NCI-H69 (cell line): ENCODE measurements around the gene GRIK1.
A peak's percentile ranks its signal among the peaks of the same experiment; 100 is the strongest.

Experiments
- DNase-seq: peaks from one replicate; lab custom pipeline; 2025; lab: John Stamatoyannopoulos, UW

The GRIK1 gene

DNA sequence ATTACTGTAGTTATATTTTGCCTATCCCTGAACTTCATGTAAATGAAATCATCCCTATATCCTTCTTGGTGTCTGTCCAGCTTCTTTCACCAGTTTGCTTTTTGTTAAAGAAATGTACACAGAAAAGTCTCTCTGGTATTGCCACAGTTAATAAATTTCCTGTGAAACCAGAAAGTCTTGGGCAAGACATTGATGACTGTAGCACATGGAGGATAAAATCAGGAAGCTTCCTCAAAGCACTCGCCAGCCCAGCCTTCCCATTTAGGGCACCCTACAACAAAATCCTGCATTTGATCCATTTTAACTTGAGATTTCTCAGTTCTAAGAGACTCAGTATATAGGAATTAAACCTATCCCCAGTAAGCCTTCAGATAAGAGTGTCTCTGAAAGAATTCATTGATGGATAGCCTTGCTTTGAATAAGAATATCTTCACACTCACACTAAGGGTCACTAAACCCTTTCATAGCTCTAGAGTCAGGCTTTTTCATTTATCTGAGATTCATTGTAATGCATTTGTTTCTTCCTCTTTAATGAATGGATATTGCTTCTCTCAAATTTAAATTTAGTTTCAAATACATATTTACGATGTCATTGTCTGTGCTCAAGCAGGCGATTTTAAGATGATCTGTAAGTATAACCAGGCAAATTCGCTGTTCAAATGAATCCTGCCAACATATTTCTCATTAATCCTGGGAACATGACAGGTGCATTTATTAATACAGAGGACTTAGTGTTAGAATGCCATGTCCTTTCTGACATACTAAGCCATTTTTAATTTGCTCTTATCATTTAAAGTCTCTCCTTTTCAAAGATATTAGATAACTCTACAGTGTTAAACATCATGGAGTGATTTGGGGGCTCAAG, 153.1 kb downstream of the GRIK1 start:
- no peak for DNase-seq

DNA sequence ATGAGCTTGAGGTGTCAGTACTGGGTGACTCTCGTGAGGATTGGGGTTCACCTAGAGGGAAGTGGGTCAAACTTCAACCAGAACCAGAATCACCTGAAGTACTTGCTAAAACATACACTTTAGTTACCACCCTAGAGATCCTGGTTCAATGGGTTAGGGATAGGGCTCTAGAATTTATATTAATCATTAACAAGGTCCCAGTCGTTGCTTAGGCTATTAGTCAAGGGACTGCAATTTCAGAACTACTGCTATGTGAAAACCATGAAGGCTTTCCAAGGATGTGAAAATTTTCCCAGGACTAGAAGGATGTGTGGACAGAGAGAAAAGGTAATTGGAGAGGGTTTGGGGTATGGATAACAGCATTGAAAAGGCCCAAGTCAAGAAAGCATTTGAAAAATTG, 162.6 kb downstream of the GRIK1 start:
- DNase-seq, result no peak

DNA sequence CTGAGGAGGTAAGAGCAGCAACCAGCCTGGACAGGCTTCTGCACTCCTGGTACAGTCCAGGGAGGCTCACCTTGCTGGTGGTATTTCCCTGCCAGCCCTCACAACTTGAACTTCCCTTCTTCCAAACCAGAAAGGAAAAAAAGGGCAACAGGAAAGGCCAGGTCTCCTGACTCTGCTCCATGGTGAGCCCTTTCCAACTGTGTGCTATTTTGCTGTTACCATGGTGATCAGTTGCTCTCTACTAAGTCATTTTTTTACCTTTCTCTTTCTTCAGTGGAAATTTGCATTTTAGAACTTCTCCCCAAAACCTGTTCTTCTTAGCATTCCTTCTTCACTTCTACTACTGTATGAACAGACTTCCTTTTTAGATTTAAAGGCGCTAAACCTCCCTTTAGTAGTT, 164.3 kb downstream of the GRIK1 start:
- DNase-seq, result no peak

DNA sequence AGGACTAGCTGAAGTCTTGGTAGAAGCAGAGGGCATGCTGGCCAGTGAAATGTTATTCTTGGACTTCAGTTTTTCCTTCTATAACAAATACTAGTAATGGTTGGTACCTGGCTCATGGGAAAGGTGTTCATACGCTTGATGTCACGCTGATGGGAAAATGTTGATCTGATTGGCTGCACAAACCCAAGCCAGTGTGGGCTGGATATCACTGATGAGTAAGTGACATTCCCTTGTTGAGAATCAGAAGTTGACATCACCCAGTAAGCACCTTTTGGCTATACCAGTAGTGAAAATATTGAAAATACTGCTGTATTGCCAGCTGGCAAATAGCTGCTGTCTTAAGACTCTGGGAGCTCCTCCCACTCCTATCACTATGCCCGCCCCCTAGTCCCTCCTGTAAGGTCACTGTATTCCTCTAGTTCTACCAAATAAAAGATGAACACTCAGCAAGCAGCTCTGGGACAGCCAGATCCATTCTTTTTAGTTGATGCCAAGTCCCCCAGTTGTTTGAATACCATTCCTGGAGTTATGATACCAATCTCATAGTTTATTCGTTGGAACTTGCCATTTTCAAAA, 168.2 kb downstream of the GRIK1 start:
- no peak for DNase-seq

DNA sequence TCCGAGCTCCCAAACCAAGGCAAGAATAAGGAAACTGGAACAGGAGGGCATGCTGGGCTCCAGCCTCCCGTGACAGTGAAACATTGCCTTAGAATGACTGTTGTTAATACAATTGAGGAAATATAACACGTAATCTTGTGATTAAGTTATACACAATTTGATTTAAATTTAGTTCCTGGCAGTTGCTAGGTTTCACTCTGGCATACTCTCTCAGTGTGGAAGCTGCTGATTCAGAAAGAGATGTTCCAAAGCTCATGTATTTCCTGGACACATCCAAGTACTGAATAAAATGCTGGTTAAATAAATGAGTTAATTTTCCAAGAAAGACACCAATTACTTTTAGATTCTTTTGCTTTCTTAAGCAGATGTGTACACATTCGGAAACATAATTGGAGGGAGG, 176.1 kb downstream of the GRIK1 start:
- no peak for DNase-seq

DNA sequence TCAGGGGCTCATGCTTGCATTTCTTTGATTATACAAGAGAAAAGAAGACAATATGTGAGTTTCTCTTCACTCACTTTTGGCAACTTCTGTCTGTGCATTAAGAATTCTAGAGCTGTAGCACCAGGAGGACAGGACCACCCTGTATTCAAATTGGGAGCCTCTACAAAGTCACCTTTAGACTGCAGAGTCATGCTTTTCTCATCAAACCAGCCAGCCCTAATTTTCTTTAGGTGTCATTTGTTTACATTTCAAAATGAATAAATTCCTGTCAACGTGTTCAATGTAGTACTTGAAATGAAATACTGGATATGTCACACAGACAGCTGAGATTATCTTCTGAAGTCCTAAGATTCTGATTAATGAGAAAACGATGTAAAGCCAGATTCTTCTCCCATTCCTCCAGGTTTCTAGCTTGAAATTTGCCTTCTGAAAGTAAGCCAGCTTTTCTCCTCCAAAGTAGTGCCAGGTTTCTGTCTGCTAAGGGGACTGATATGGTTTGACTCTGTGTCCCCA, 177.2 kb downstream of the GRIK1 start:
- no peak for DNase-seq

DNA sequence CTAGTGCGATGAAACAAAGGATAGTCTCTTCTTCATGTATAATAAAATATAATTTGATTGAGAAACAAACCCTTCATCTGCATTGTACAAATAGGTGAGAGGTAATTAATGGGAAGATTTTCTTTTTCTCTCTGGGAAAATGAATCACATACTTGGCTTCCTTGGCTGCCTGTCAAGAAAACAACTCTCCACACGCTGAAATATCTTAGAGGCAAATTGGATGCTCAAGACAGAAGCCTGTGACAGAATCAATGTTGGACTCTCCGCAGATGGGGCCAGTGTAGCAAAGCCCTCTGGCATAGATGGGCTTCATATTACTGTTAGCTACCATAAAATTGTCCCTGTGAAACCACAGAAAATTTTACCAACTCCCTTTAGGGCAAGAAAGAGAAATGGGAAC, 186.6 kb downstream of the GRIK1 start:
- DNase-seq, result no peak

DNA sequence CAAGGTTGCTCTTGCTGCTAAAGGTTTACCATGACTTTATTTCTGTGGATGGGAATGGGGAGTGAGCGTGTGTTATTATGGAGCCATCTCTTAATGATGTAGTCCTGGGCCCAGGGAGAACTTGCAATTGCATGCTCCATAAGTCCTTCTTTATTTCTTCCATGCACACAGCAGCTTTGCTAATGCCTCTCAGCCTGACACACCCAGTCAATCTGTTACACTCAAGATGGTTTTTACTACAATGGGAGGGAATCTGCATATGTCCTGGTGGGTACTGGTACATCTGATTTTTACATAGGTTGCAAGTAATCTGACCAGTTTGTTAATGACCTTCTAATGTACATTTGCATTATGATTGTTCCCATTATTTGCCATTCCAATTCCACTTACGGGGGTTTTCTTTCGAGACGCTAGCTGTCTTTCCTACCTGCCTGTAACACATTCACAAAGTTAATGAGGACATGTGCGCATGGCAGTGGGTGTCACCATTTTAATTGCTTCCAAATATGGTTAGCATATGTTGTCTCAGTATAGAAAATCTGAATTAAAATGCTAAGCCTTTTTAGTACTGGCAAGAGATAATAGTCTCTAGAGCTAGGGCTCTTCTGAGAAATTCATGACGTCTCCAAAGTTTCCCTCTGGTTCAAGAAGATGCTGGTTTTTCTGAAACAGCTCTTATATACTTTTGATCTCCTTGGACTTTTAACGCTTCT, 188.2 kb downstream of the GRIK1 start:
- no peak for DNase-seq

DNA sequence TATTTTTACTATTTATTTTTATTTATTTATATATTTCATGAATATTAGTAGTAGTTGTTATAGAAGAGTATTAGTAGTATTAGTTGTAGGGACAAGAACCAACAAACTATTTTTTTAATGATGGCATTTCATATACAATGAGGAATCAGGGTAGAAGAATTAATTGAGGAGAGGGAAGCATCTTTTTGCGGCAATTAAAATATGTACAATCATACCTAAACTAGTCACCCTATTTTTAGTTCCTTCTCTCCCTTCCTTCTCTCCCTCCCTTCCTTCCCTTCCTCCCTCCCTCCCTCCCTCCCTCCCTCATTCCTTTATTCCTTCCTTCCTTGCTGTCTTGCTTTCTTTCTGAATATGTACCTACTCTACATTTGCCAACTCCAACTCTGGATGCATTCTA, 189.8 kb downstream of the GRIK1 start:
- DNase-seq, result no peak

DNA sequence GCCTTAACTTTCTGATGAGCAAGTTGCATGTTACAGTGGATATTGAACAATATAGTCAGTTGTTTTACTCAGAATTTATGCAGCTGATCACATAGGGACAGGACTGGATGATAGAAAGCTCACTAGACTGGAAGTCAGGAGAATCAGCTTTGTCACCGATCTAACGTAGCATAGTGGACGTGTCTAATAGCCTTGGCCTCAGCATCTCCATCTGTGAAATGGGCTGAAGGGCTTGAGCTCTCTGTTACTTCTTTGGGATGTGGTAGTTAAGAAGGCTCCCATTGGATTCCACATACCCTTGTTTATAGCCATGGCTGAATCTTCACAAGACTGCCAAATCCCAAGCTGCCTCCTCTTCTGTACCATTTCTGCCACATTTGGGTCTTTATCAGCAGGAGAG, 190.6 kb downstream of the GRIK1 start:
- no peak for DNase-seq

DNA sequence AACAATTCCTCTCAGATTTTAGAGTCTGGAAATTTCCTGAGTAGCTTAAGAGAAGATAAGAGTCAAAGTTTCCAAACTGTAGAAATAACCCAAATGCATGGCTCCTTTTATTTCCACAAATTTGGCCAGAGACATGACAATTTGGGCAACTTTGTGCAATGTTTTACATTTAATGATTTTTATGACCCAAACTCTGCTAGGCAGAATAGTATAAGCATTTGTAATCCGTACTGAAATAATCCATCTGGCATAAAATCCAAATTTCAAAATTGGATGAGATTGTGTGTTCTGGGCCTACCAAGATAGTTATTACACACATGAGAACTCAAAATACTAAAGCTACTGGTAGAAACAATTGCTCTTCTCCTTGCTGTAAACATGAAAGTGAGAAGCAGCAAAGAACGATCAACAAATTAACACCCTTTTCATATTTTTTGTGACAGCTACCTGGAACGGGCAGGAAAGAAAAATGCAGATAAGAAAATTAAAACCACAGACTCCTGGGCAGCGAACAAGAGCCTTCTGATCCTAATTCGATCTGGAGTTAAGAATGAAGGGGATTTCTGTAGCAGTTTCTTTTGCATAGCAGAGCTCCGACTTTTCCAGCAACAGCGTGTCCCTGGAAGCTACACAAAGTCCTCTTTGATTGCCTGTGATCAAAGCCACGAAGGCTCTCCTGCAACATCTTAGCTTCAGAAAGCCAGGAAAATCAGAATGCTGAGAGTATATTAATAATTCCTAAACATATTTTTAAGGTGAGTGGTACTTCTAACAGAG, 191.2 kb downstream of the GRIK1 start:
- DNase-seq, result no peak

DNA sequence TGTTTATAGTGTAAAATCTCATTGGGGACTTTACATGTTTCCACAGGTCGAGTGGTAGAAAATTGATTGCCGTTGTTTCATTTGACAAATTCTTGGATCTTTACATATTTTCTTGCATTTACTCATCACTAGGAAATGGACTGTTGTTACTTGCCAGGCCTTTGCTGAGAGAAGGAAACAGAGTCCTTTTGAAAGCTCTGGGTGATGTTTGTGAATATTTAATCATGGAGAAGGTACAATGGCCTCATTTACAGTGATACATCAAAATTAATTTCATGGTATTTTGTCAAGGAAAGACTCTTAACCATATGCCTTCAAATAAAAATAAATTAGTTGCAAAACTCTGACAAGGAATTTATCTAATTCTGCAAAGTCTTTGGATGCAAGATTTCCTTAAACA, 198.0 kb downstream of the GRIK1 start:
- DNase-seq, result no peak

DNA sequence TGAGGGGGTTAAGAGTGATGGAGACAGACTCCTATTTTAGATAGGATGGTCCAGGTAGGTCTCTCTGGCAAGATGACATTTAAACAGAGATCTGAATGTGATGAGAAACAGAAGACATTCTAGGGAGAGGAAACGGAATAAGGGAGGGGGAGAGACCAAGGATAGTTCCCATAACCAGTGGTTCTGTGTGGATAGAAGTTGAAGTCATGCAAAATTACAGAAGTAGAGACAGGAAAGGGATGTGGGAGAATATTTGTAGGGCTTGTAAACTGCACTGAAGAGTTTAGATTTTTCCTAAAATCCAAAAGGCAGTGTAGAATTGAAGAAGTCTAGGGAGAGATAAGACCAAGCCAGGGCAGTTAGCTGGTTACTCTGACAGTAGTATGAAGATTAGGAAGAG, 200.6 kb downstream of the GRIK1 start:
- DNase-seq, result no peak

DNA sequence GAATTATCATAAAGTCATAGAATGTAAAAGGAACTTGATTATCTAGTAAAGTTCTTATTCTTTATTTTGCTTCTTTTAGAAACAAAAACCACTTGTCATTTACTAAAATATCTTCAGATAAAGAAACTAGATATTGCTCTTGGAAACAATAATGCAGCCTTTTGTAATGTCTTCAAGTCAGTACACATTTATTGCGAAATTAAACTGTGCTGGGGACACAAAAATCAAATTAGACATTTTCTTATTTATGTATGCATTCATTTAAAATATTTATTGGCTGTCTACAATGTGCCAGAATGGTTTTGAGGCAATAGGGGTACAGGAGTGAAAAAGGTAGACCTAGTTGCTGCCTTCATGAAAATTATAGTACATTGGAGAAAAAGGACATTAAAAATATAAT, 201.1 kb downstream of the GRIK1 start:
- no peak for DNase-seq

DNA sequence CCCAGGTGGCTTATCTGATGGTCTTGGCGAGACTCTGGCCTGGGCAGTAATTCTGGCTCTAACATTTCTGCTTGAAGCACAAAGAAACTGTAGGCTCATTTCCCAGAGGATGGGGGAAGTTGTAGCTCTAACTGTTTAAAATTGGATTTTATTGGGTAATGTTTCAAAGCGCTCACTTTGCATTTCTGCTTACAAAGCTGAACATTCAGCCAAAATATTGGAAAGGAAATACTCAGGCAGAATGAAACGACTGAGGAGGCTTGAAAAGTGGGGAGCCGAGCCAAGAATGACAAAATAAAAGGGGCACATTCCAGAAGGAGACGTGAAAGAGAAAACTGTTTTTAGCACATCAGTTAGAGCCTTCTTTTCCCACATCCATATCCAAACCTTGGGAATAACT, 202.6 kb downstream of the GRIK1 start:
- no peak for DNase-seq

DNA sequence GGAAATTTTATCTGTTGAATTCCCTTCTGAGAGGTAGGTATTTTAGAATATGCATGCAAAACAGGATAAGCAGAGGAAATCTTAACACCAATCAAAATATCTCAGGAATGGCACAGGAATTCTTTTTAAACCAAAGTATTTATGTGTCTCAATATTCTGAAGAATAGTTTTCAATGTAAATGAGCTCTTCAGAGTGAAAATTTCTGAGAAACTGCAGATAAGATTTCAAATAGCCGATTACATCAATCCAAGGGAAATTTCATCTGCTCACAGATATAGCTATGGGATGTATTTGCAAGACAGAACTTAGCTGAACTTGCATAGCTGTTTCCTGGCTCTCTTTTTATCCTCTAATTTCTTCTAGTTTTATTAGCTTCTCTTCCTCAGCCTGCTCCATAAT, 209.5 kb downstream of the GRIK1 start:
- DNase-seq, result no peak

DNA sequence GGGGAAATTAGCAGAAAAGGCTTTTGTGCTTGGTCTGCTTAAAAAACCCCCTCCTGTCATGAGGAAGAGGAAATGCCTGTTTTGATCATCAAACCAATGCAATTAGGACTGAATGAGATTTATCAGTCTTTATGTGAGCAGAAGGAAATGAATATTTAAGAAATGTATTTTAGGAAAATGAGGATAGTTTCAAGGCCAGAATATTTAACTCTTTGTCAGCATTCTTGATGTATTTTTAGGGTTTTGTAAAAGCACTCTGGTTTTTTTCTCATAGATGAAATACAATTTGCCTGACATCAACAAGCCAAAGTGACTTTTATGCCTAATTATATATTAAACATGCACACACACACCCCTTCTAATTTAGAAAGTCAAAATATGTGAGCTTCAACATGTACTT, 213.8 kb downstream of the GRIK1 start:
- no peak for DNase-seq

DNA sequence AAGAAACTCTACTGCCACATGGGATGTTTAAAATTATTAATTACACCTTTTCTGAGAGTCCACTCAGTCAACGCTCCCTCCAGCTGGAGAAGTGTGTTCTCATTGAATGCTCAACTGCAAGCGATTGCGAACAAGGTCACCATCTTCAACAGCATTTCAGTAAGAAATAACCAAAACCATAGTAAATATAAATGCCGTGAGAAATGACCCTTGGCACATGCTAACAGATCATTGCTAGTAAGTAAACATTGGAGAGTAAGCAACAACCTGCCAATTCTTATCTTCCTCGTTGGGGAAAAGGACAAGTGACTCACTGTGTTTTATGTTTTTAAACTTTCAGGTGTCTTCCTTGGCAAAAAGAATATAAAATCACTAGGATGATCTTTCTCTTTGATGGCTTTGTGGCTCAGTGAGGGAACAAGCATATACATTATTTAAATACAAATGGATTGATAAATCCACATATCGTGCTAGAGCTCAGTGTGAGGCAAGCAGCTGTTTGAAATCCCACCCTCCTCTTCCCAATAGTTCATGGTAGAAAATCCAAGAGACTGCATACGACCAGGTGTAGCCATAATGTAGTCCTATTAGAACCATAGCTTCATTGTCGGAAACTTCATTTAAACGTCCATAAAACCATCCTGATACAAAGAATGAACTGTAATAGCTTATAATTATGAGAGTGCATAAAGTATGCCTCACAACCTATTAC, 214.6 kb downstream of the GRIK1 start:
- peak; percentile 13 for DNase-seq

DNA sequence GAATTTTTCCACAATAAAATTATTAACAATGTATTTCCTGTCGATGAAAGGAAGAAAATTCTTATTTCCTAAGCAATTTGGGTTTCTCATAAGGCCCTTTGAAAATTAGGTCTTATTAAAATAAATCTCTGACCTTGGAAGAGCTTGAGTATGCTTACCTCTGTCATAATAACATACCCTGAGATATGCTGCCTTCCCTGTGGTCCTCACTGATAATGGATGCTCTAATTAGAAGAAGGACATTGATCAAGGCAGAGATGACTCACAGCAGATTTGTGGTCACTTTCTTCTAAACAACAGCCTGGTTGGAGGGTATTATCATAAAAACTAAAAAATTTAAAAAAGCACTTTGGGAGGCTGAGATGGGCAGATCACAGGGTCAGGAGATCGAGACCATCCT, 217.8 kb downstream of the GRIK1 start:
- DNase-seq, result no peak

DNA sequence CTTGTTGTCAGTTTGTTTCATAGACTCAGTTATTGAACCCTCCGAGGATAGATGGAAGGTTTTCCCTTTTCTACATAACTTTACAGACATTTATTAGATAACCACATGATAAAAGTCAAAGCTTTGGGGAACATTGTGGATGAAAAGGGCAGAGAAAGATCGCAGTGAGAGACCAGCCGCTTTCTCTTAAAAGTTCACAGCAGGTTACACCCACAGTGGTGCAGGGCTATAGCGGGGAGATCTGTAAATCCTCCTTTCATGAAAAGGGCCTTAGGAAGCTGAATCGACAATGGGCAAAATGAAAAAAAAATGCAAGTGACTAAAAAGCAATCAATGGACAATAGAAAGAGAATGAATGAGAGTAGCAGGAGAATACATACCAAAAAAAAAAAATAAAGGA, 218.6 kb downstream of the GRIK1 start:
- no peak for DNase-seq

DNA sequence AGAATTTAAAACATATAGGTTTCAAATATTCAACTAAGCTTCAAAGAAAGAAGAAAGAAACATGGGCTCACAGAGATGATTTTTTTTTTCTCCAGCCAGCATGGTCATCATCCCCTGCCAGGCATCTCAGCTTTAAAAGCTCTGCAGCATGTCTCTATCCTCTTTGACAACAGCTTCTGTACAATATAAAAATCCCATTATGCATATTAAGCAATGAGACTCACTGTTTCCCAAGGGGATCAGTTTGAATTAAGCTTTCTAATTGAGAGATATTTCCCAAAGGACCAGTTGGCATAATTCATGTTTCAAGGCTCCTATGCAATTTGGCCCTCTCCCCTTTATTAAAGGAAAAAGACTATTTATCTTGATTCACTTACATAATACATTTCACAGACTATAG, 220.3 kb downstream of the GRIK1 start:
- DNase-seq, result peak; percentile 31
